GM18951 (cell line): ENCODE measurements around the gene MPI.

Source experiments
- POLR2A ChIP-seq: IDR thresholded peaks from 4 replicates; pipeline ENCODE4 v1.6.1; 2011; ENCODE audit warnings: mild to moderate bottlenecking; ENCODE audit not compliant: insufficient read length, insufficient read depth; ENCODE audit errors: extremely low read depth
- in situ Hi-C: fragments of 300-500 bp; cut with MboI; formaldehyde crosslinking; loops from one replicate; pipeline ENCODE4 v1.12.0; 2022; ENCODE audit warnings: low sequenced_read_pairs, mixed read lengths, inconsistent platforms; ENCODE audit not compliant: unreplicated experiment

Gene MPI

DNA sequence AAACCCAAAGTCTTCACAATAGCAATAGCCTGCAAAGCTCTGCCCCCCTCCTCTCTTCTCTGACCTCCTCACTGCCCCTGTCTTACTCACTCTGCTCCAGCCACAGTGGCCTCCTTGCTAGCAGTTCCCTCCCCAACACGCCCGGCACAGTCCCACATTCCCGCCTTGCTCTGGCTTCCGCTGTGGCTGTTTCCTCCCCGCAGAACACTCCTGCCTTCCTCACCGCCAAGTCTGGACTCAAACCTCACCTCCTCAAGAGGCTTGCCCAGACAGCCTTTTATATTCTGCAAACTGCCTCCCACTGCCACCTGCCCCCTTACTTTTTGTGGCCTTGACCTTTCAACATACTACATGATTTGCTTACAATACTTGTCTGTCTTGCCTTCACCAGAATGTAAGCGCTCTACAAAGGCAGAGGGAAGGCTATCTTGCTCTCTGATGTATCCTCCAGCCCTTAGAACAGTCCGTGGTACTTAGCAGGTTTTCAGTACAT lies 406 bp upstream of the MPI start:
- in situ Hi-C loops = no loop called here
- TF ChIP-seq POLR2A = no peak

DNA sequence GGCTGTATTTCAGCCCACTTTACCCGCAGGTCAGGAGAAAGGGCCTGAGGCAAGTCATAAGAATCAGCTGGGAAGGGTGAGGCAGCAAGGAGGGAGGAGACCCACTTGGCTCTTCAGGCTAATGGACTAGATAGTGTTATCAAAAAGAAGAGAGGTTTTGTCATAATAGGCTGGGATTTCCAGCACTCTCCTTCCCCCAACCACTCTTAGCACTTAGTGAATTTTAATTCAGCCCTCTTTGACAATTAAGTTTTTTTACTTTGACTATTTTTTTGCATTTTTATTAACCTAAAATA lies 771 bp downstream of the MPI start:
- in situ Hi-C loops = loop anchor here (10.0 kb wide), 1 partner anchor 46 kb away; the partner anchor contains the start of gene ULK3
- no peak for TF ChIP-seq POLR2A

DNA sequence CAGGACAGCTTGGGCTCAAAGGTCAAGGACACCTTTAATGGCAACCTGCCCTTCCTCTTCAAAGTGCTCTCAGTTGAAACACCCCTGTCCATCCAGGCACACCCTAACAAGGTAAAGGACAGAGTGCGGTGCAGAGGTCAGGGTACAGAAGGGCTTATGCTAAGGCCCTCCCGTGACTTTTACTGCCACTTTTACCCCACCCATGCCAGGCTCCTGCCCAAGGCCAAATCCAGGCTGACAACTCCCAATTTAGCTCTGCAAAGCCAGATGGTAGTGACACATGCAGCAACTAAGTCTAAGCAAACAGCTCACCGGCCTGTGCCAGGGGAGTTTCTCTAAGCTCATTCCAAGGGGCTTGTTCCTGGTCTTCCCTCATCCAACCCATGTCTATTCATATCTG lies 1.6 kb downstream of the MPI start:
- no peak for TF ChIP-seq POLR2A
- in situ Hi-C loops = loop anchor here (10.0 kb wide), 1 partner anchor 47 kb away; the partner anchor contains the start of gene ULK3

DNA sequence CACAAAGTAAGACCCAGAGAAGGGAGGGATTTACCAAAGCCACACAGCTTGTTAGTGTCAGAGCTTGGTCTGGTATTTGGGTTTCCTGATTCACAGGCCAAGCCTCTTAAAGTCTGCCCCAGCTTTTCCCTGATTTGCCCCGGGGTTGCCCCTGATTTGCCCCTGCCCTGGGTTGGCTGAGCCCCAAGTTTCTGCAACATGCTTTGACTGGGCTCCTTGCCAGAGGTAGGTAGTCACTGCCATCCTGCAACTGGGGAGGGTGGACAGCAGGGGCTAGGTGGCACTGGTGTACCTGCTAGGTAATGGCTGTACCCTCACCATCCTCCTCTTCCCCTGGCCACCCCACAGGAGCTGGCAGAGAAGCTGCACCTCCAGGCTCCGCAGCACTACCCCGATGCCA lies 2.5 kb downstream of the MPI start:
- in situ Hi-C loops = loop anchor here (10.0 kb wide), 1 partner anchor 48 kb away; the partner anchor contains the start of gene ULK3

DNA sequence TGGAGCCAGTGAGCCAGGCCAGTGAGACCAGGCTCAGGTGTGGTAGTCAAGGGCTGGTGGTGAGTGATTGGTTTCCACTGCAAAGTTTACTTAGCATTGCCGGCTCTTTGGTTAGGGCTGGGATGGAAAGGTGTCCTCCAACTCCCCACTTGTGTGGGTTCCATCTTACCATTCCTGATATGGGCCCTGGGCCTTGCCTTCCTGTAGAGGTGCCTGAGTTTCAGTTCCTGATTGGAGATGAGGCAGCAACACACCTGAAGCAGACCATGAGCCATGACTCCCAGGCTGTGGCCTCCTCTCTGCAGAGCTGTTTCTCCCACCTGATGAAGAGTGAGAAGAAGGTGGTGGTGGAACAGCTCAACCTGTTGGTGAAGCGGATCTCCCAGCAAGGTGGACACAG lies 3.1 kb downstream of the MPI start:
- TF ChIP-seq POLR2A = no peak
- in situ Hi-C loops = loop anchor here (10.0 kb wide), 1 partner anchor 48 kb away; the partner anchor contains the start of gene ULK3

More for the DNA sequence above, 2.5 kb downstream of the MPI start:
- TF ChIP-seq POLR2A = no peak

DNA sequence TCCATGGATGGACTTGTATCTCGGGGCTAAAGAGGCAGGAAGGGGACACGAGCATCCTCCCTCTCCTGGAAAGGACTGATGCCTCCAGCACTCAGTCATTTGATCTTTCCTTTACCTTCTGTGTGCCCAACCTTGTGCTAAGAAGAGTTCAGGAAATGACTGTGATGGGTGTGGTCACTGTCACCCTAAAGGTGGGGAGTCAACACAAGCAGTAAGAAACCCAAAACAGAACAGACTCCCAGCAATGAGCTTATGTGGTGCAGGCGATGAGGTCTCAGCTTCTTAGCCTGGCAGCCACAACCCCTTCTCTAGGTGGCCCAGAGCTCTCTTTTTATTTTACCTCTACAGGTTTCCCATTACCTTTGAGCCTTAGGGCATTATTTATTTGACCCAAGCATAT lies 3.8 kb downstream of the MPI start:
- in situ Hi-C loops = loop anchor here (10.0 kb wide), 1 partner anchor 49 kb away; the partner anchor contains the start of gene ULK3
- TF ChIP-seq POLR2A = no peak

DNA sequence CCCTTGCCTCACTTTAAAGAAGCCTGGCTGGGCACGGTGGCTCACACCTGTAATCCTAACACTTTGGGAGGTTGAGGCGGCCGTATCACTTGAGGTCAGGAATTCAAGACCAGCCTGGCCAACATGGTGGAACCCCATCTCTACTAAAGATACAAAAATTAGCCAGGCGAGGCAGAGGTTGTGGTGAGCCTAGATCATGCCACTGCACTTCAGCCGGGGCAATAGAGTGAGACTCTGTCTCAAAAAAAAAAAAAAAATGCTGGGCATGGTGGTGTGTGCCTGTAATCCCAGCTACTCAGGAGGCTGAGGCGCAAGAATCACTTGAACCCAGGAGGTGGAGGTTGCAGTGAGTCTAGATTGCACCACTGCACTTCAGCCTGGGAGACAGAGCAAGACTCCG lies 4.5 kb downstream of the MPI start:
- in situ Hi-C loops = loop anchor here (10.0 kb wide), 1 partner anchor 50 kb away; the partner anchor contains the start of gene ULK3

DNA sequence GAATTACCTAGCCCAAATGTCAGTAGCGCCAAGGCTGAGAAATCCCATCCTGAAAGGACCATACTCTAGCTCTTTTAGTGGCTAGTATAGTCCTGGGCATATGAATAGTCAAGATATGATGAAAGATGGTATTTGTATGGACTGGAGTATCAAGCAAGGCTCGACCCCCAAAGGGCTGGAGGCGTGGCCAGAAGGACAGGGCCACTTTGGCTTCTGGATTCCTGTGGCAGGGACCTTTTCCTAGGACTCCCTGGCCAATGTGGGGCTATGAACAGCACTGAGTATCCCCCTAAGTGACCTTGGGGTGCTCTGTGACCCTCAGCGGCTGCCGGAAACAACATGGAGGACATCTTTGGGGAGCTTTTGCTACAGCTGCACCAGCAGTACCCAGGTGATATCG lies 6.0 kb downstream of the MPI start:
- TF ChIP-seq POLR2A = no peak

DNA sequence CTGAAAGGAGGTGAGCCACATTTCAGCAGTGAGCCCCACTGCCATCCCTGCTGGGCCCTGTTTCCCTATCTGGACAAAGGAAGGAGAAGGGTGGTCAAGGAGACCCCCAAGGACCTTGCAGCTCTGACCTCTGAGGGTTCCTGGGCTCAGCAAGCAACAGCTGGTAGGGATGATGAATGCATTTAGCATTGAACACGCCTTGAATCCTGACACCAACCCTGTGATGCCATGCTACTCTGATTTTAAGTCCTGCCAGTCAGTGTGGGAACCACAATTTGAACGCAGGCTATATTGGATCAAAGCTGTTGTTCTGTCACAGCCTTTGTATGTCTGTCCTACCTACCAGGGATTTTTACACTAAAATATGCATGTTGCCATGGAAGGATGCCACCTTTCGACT lies 6.5 kb downstream of the MPI start:
- TF ChIP-seq POLR2A = no peak
- in situ Hi-C loops = loop anchor here (10.0 kb wide), 1 partner anchor 52 kb away; the partner anchor contains the start of gene ULK3

More for the DNA sequence above, 6.0 kb downstream of the MPI start:
- in situ Hi-C loops = loop anchor here (10.0 kb wide), 1 partner anchor 51 kb away; the partner anchor contains the start of gene ULK3

DNA sequence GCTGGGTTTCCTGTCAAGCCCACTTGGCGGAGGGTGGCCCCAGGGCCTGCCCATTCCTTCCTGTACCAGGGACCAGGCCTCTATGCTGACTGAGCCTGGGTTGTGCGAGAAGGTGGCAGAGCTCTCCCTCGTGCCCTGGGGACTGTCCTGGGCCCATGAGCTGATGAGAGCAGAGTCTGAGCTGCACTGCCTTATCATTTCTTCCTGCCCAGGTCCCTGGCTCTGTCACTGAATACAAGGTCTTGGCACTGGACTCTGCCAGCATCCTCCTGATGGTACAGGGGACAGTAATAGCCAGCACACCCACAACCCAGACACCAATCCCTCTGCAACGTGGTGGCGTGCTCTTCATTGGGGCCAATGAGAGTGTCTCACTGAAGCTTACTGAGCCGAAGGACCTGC lies 7.5 kb downstream of the MPI start:
- no peak for TF ChIP-seq POLR2A
- in situ Hi-C loops = loop anchor here (10.0 kb wide), 1 partner anchor 52 kb away; the partner anchor contains the start of gene ULK3

DNA sequence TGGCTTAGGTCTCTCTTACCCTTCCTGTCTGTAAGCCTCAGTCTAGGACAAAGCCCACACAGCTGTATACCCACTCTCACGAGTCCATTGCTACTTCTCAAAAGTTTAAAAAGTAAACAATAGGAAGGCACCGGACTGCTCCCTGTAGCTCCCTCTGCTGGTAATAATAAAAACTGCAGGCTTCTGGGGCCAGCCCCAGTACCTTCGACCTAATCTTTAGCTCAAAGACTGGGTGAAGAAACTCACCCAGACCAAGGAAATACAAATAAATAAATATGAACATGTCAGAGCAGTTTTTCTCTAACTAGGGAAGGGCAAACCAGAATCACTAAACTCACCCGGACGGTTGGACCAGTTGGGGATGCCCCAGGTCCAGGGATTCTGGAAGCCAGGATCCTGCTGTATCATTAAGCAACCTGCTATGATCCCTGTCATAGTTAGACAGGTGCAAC lies 11.8 kb downstream of the MPI start:
- TF ChIP-seq POLR2A = no peak
- in situ Hi-C loops = no loop called here

DNA sequence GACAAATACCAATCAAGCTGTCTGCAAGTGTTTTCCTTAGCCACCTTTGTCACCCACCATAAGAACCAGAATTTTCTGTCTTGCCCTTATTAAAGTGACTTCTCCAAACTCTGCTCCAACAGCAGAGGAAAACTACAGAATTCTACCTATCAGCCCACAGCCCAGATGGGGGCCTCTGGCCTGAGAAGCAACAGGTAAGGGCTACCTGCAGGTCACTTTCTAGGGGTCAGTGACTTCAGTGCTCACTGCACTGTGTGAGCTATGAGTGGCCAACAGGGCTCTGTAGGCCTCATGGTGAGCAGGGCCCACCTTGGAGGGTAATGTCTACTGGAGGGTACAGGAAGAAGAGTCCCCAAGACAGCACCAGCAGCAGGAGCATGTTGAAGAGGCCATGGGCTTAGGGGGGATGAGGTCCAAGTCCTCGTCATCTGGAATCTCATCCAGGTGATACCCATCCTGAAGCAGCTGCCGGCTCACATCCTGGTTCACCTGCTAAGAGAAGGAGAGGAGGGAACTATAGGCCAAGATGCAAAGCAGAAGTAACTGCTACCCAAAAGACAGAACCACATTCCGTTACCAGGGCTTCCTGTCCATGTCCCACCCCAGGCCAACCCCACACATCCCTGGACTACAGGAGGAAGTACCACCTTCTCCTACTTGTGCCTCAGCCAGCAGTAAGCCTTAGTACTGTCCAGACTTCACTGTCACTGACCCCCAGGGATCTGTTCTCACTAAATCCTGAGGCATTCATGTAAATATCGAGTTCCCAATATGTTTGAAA lies 12.6 kb downstream of the MPI start:
- in situ Hi-C loops = no loop called here
- no peak for TF ChIP-seq POLR2A

DNA sequence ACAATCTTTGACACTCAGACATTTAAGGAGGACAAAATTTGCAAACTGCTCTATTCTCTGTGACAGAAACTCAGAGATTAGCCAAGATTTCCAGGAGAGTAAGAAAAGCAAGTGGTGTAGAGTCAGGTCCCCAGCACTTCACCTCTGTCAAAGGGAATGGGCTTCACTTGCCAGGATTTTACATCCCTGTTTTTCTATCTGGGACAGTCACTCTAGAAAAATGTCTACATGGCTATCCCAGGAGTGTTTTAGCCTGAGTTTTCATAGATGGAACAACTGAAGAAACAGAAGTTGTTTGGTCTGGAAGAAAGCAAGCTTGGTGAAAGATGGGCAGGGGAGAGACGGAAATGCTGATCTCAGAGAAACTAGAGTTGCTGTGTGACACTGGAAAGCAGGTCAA lies 13.8 kb downstream of the MPI start:
- no peak for TF ChIP-seq POLR2A
- in situ Hi-C loops = no loop called here
